Right renal pelvis (tissue), 4 donors: Measurements from ENCODE around the gene PSMD7. TPM values are rescaled to one million over a fixed set of nuclear protein-coding genes. Genes with fewer than 3 reads are reported as not detected.
A peak's percentile ranks its signal among the peaks of the same experiment; 100 is the strongest.
"Not testable (repeated sequence)": the region's sequence is repeated elsewhere in the genome, so short reads cannot be mapped to it uniquely, and the experiment has no call there.

Experiments
- DNase-seq, 4 donors: peaks; one replicate each; pipeline ENCODE4 v3.0.0-alpha.2; 2013; ENCODE audit warnings: low read depth in 4 of 4, low spot score in 3 of 4, missing footprints in 1 of 4
- polyA plus RNA-seq, 4 donors: library from polyadenylated mRNA; unstranded; fragments of 120-200 nt; gene quantifications; one replicate each; pipeline ENCODE4 v1.2.1, GENCODE V29; 2013; ENCODE audit not compliant: insufficient read length in 4 of 4

The PSMD7 gene
- polyA plus RNA-seq, 4 donors, result 91.8 to 105 (median 98.5) TPM

- no peak for DNase-seq
These were observed 4.9 kb upstream of the PSMD7 start for GRCh38 chr16:74291577-74292208.

GRCh38 chr16:74296104-74296431 is 546 bp upstream of the PSMD7 start:
- no peak for DNase-seq

- no peak for DNase-seq
These were observed 591 bp downstream of the PSMD7 start for GRCh38 chr16:74297145-74297665.

GRCh38 chr16:74298104-74298503 is 1.5 kb downstream of the PSMD7 start:
- DNase-seq, result no peak

- no peak for DNase-seq
These were observed 5.7 kb downstream of the PSMD7 start for GRCh38 chr16:74302341-74302740.

- no peak for DNase-seq
These were observed 7.7 kb downstream of the PSMD7 start for GRCh38 chr16:74304164-74304834.

- no peak for DNase-seq
These were observed 8.2 kb downstream of the PSMD7 start for GRCh38 chr16:74304835-74305176.

GRCh38 chr16:74305281-74305680 is 8.7 kb downstream of the PSMD7 start:
- DNase-seq, result no peak

GRCh38 chr16:74305978-74306784 is 9.6 kb downstream of the PSMD7 start:
- no peak for DNase-seq

- DNase-seq, result no peak
These were observed 10.8 kb downstream of the PSMD7 start for GRCh38 chr16:74307383-74307782.

GRCh38 chr16:74309789-74310781 is 13.5 kb downstream of the PSMD7 start:
- peak in 3 of 4 donors; percentile 26 to 35 (median 30) for DNase-seq

GRCh38 chr16:74315059-74315458 is 18.4 kb downstream of the PSMD7 start:
- DNase-seq, result no peak

- DNase-seq, result no peak
These were observed 24.1 kb downstream of the PSMD7 start for GRCh38 chr16:74320707-74321106.

- no peak for DNase-seq
These were observed 24.7 kb downstream of the PSMD7 start for GRCh38 chr16:74321356-74321755.

GRCh38 chr16:74322301-74322710 is 25.7 kb downstream of the PSMD7 start:
- no peak for DNase-seq

- not testable (repeated sequence) for DNase-seq
These were observed 28.2 kb downstream of the PSMD7 start for GRCh38 chr16:74324777-74325176.

- DNase-seq, result no peak
These were observed 29.0 kb downstream of the PSMD7 start for GRCh38 chr16:74325641-74326040.

GRCh38 chr16:74328346-74328745 is 31.7 kb downstream of the PSMD7 start:
- not testable (repeated sequence) for DNase-seq

- DNase-seq, result not testable (repeated sequence)
These were observed 35.9 kb downstream of the PSMD7 start for GRCh38 chr16:74332469-74332868.

GRCh38 chr16:74337506-74337905 is 40.9 kb downstream of the PSMD7 start:
- not testable (repeated sequence) for DNase-seq
